Measurements from ENCODE around the gene FRAS1. TPM values are rescaled to one million over a fixed set of nuclear protein-coding genes. Genes with fewer than 3 reads are reported as not detected.

FRAS1 gene
- total and polyA plus RNA-seq, 2 donors (not counting 3 experiments of a cell fraction or from before 2014, with no cell fraction given): 1.4 to 3.6 TPM

- H4K20me1 ChIP-seq (replicated peaks; ENCODE audit: control insufficient read depth, extremely low read depth, insufficient read depth, low read length): no peaks in the 10 kb centered on the region
- dilution Hi-C loops (cut with MboI; ENCODE audit: extremely low pct_ligation_motif_present, low sequenced_read_pairs) (no loop called here), intact Hi-C loops (cut with micrococcal nuclease) (no loop called here)
- no peak overlapping the region for H2AFZ ChIP-seq (ENCODE audit: low read depth, low read length)
- FAIRE-seq (no peak), DNase-seq (ENCODE audit: low read depth, low spot score) (no peak)
- H3K9ac ChIP-seq (replicated peaks; ENCODE audit: extremely low read depth, insufficient read depth, low read length): no peak overlapping the region
- no peaks in the 10 kb centered on the region for H3K9me3 ChIP-seq (replicated peaks; ENCODE audit: control insufficient read depth, insufficient read depth, low read length)
- no peaks in the 10 kb centered on the region for H3K79me2 ChIP-seq (ENCODE audit: control insufficient read depth, insufficient read depth, low read length)
- TF ChIP-seq CTCF (IDR thresholded peaks at IDR 0.05; ENCODE audit: extremely low read depth in 1 of 2, insufficient read depth in 1 of 2, low read depth in 1 of 2, low read length in 2 of 2) (no peak), GATA2 (IDR thresholded peaks at IDR 0.05; ENCODE audit: insufficient read depth, insufficient read length, low read depth, low read length) (no peak), POLR2A (IDR thresholded peaks at IDR 0.05; ENCODE audit: low read depth, low read length) (no peak), JUN (IDR thresholded peaks at IDR 0.05; ENCODE audit: borderline replicate concordance, insufficient read depth, insufficient read length, low read depth) (no peak), MYC (IDR thresholded peaks at IDR 0.05; ENCODE audit: low read depth, low read length) (no peak), MAX (IDR thresholded peaks at IDR 0.05; ENCODE audit: insufficient read depth, insufficient read length) (no peak), FOS (IDR thresholded peaks at IDR 0.05; ENCODE audit: borderline replicate concordance, insufficient read depth, low read length) (no peak)
- H3K4me1 ChIP-seq (ENCODE audit: control insufficient read depth, extremely low read depth, insufficient read depth, low read length): peaks cover 67% of the 10 kb centered on the region
- H3K9me1 ChIP-seq (replicated peaks; ENCODE audit: control insufficient read depth, extremely low read depth, insufficient read depth, low read length): no peaks in the 10 kb centered on the region
- H3K36me3 ChIP-seq (ENCODE audit: control insufficient read depth in 2 of 2, extremely low read depth in 1 of 2, insufficient read depth in 2 of 2, low read length in 2 of 2): no peaks in the 10 kb centered on the region
- no peaks in the 10 kb centered on the region for H3K27me3 ChIP-seq (ENCODE audit: control insufficient read depth in 2 of 2, insufficient read depth in 2 of 2, low read length in 2 of 2)
- BruUV-seq (replicated peaks): no TSS peak
- CTCF ChIA-PET: no interaction called here
- no peak overlapping the region for H3K27ac ChIP-seq (ENCODE audit: insufficient read depth, low read depth, low read length)
- H3K4me2 ChIP-seq (ENCODE audit: insufficient read depth, low read length): no peak overlapping the region
- POLR2A ChIA-PET: no interaction called here
- no peak overlapping the region for H3K4me3 ChIP-seq (replicated peaks in 1 of 3; ENCODE audit: insufficient read depth in 1 of 3, low read depth in 1 of 3, low read length in 3 of 3)
These were observed 499.5 kb downstream of the FRAS1 start for GRCh38 chr4:78556665-78557064.

Measured in endothelial cell of umbilical vein (primary cell).